ENCODE measurements around the gene SLC22A14.

DNA sequence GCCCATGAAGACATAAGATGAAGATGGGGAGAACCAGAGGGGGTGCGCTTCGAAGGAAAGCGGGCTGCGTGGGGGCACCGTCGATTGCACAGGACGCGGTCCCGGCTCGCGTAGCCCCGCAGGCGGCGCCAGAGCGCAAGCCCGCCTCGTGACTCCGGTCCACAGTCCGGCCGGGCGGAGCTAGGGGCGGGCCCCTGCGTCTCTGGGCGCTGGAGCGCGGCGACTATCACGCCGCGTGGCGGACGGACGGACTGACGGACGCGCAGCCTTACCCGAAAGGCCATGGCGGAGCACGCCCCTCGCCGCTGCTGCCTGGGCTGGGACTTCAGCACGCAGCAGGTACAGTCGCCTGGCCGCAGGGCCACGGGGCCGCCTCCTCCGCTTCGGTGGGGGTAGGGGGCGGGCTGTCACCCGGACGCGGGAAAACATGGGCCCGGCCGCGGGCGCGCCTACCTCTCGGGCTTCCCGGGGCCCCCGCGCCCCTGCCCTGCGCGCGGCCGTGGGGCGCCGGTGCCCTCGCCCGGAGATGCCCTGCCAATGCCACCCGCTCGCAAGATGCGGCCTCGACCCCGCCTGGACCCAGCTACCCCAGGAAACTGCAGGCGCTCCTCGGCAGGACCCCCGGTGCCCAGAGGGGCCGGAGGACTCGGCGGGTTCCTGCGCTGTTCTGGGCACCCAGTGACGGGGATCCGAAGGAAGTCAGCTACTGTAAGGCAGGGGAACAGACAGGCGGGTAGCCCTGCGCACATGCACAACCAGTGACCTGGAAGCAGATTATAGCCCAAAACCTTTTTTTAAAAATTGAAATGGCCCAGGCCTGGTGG lies 64.7 kb downstream of the SLC22A14 start, which contains the start of gene XYLB:
- TF ChIP-seq, protein P1, sequence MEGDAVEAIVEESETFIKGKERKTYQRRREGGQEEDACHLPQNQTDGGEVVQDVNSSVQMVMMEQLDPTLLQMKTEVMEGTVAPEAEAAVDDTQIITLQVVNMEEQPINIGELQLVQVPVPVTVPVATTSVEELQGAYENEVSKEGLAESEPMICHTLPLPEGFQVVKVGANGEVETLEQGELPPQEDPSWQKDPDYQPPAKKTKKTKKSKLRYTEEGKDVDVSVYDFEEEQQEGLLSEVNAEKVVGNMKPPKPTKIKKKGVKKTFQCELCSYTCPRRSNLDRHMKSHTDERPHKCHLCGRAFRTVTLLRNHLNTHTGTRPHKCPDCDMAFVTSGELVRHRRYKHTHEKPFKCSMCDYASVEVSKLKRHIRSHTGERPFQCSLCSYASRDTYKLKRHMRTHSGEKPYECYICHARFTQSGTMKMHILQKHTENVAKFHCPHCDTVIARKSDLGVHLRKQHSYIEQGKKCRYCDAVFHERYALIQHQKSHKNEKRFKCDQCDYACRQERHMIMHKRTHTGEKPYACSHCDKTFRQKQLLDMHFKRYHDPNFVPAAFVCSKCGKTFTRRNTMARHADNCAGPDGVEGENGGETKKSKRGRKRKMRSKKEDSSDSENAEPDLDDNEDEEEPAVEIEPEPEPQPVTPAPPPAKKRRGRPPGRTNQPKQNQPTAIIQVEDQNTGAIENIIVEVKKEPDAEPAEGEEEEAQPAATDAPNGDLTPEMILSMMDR (IDR thresholded peaks at IDR 0.05; ENCODE audit: low read length), result peak; percentile 73
- no peak for TF ChIP-seq EZH2 (IDR thresholded peaks at IDR 0.05; ENCODE audit: borderline replicate concordance, low read length)

Data from OCI-LY1 (cell line).